Measurements from ENCODE around the gene CLEC9A.

DNA sequence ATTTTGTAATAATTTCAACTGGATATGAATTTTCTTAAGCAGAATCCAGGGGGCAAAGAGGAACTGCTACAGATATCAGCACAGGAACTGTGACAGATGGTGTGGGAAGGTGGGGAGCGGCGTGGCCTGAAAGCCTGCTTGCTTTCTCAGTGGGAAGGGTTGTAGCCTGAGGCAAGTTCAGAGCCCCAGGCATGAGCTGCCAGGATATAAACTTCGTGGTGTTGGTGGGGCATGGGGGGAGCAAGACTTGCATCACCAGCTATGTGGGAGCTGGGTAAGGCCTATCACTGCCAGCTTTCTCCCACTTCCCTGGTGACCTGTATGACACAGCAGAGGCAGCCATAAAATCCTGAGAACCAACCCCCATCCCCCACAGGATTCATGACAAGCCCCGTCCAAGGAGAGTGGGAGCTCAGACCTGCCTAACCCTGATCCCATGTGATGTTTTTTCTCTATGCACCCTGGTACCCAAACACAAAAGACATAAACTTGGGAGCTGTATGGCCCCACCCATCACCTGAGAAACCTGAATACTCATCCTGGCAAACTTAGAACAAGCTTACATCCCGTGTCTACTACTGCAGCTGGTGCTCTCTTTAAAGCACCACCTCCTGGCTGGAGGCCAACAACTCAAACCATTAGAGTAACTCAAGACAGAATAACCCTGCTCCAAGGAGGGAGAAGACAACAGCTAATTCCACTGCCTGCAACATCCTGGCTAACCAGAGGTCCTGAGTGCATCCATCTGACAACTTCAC, 51.8 kb downstream of the CLEC9A start:
- TF ChIP-seq, protein P1, sequence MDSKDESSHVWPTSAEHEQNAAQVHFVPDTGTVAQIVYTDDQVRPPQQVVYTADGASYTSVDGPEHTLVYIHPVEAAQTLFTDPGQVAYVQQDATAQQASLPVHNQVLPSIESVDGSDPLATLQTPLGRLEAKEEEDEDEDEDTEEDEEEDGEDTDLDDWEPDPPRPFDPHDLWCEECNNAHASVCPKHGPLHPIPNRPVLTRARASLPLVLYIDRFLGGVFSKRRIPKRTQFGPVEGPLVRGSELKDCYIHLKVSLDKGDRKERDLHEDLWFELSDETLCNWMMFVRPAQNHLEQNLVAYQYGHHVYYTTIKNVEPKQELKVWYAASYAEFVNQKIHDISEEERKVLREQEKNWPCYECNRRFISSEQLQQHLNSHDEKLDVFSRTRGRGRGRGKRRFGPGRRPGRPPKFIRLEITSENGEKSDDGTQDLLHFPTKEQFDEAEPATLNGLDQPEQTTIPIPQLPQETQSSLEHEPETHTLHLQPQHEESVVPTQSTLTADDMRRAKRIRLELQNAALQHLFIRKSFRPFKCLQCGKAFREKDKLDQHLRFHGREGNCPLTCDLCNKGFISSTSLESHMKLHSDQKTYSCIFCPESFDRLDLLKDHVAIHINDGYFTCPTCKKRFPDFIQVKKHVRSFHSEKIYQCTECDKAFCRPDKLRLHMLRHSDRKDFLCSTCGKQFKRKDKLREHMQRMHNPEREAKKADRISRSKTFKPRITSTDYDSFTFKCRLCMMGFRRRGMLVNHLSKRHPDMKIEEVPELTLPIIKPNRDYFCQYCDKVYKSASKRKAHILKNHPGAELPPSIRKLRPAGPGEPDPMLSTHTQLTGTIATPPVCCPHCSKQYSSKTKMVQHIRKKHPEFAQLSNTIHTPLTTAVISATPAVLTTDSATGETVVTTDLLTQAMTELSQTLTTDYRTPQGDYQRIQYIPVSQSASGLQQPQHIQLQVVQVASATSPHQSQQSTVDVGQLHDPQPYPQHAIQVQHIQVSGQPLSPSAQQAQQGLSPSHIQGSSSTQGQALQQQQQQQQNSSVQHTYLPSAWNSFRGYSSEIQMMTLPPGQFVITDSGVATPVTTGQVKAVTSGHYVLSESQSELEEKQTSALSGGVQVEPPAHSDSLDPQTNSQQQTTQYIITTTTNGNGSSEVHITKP (tag by site-specific recombination; IDR thresholded peaks at IDR 0.05): no peak
- no peak for TF ChIP-seq YY1 (tag by site-specific recombination; IDR thresholded peaks at IDR 0.05)
- TF ChIP-seq, protein P2, sequence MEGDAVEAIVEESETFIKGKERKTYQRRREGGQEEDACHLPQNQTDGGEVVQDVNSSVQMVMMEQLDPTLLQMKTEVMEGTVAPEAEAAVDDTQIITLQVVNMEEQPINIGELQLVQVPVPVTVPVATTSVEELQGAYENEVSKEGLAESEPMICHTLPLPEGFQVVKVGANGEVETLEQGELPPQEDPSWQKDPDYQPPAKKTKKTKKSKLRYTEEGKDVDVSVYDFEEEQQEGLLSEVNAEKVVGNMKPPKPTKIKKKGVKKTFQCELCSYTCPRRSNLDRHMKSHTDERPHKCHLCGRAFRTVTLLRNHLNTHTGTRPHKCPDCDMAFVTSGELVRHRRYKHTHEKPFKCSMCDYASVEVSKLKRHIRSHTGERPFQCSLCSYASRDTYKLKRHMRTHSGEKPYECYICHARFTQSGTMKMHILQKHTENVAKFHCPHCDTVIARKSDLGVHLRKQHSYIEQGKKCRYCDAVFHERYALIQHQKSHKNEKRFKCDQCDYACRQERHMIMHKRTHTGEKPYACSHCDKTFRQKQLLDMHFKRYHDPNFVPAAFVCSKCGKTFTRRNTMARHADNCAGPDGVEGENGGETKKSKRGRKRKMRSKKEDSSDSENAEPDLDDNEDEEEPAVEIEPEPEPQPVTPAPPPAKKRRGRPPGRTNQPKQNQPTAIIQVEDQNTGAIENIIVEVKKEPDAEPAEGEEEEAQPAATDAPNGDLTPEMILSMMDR (tag by site-specific recombination; IDR thresholded peaks at IDR 0.05): no peak
- TF ChIP-seq ZBTB17 (tag by site-specific recombination; IDR thresholded peaks at IDR 0.05): no peak
- TF ChIP-seq, protein P3, sequence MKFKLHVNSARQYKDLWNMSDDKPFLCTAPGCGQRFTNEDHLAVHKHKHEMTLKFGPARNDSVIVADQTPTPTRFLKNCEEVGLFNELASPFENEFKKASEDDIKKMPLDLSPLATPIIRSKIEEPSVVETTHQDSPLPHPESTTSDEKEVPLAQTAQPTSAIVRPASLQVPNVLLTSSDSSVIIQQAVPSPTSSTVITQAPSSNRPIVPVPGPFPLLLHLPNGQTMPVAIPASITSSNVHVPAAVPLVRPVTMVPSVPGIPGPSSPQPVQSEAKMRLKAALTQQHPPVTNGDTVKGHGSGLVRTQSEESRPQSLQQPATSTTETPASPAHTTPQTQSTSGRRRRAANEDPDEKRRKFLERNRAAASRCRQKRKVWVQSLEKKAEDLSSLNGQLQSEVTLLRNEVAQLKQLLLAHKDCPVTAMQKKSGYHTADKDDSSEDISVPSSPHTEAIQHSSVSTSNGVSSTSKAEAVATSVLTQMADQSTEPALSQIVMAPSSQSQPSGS (tag by site-specific recombination; IDR thresholded peaks at IDR 0.05; ENCODE audit: low read depth): no peak
- TF ChIP-seq ZNF404 (tag by site-specific recombination; IDR thresholded peaks at IDR 0.05): no peak
- TF ChIP-seq, protein P4, sequence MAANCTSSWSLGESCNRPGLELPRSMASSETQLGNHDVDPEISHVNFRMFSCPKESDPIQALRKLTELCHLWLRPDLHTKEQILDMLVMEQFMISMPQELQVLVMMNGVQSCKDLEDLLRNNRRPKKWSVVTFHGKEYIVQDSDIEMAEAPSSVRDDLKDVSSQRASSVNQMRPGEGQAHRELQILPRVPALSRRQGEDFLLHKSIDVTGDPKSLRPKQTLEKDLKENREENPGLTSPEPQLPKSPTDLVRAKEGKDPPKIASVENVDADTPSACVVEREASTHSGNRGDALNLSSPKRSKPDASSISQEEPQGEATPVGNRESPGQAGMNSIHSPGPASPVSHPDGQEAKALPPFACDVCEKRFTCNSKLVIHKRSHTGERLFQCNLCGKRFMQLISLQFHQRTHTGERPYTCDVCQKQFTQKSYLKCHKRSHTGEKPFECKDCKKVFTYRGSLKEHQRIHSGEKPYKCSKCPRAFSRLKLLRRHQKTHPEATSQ (tag by site-specific recombination; IDR thresholded peaks at IDR 0.05): no peak

All from HEK293 (cell line).